ENCODE measurements around the gene PICK1. TPM values are rescaled to one million over a fixed set of nuclear protein-coding genes. Genes with fewer than 3 reads are reported as not detected.
"Not testable (repeated sequence)": the region's sequence is repeated elsewhere in the genome, so short reads cannot be mapped to it uniquely, and the experiment has no call there.

Gene PICK1
- total RNA-seq, 1 experiment from 2014 or later: 25.4 TPM

- DNase-seq (ENCODE audit: low read depth): no peak
Observed at GRCh38 chr22:38073150-38074130, 16.2 kb downstream of the PICK1 start.

- no peak for DNase-seq (ENCODE audit: low read depth)
Observed at GRCh38 chr22:38074181-38075104, 17.2 kb downstream of the PICK1 start.

DNA sequence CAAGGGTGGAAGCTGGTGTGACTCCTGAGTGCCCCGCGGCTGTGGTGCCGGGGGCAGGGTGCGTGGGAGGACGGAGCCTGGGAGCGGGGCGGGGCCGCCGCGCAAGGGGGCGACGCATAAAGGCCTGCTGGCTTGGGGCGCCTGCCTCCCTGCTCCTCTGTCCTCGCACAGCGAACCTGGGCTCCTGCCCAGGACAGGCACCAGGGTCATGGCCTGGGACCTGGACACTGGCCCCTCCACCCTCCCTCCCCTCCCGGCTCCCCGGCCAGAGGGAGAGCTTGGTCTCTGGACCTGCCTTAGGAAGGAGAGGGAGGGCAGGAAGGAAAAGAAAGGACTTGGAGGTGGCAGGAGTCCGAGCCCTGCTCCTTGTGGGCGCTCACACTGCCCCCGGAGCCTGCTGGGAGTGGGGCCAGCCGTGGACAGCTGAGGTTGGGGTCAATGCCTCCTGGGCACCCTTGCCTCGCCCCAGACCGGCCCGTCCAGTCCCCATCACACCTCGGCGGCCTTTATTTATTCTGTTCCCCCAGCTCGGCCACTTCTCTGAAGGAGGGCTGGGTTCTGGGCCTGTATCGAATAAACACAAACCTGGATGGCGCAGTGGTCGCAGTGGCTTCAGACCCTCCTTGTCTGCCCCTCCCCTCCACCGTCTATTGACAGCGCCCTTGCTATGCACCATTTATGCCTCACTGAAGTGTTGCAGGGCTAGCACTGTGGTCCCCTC, 18.1 kb downstream of the PICK1 start:
- DNase-seq (ENCODE audit: low read depth): no peak

GRCh38 chr22:38075961-38076360, 18.8 kb downstream of the PICK1 start:
- DNase-seq (ENCODE audit: low read depth): no peak

DNA sequence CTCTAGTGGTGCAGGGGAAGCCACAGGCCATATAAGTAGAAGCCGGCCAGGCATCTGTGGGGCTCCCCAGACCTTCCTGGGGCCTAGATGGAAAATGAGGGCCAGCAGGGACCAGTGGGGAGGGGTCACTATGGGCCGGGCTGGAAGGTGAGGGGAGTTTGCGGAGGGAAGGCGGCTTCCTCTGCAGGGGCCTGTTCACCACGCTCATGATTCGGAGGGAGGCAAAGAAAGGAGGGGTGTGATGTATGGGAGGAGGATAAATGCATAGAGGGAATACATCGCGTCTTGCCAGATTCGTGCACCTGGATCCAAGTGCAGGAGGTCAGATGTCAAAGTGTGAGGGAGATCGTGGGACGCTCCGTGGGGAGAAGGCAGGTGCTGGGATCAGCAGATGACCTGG, 19.9 kb downstream of the PICK1 start:
- no peak for DNase-seq (ENCODE audit: low read depth)

GRCh38 chr22:38077595-38077994, 20.4 kb downstream of the PICK1 start:
- DNase-seq (ENCODE audit: low read depth): no peak

DNA sequence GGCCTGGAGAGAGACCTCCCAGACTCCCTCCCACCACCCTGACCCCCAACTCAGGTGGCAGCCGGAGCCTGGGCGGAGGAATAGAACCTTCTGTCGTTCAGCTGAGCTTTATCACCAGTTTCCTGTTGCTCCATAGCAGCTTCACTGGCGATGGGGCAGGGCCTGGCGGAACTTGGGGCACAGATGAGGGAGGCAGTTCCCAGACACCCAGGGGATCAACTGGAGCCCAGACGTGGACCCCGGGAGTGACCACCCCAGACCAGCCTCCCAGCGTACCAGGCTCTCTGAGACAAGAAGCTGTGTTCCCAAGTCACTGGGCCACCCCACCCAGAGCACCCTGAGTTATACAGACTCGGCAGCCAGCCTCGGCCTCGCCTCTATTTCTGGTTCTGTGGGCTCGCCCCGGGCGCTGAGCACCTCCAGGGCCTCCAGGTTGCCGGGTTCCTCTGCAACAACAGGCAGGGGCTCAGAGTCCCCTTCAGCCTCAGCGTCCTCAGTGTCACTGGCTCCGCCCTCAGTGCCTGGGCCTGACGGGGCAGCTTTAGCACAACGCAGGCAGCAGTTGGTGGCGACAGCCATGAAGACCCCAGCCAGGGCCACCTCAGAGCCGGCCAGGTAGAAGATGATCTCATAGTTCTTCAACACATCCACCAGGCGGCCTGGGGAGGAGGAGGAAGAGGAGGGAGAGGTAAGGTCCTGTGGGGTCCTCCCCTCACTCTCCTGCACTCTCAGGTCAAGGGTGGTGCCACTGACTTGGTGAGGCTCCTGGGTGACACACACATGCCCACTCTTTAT, 21.0 kb downstream of the PICK1 start:
- DNase-seq (ENCODE audit: low read depth): no peak

DNA sequence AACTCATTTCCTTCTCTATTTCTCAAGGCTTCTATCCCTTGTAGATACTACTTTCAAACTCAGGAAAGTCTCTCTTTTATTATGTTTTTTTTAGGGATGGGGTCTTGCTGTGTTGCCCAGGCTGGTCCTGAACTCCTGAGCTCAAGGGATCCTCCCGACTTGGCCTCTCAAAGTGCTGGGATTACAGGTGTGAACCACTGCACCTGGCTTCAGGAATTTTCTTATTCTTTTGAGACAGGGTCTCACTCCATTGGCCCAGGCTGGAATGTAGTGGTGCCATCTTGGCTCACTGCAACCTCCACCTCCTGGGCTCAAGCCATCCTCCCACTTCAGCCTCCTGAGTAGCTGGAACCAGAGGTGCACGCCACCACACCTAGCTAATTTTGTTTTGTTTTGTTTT, 22.0 kb downstream of the PICK1 start:
- DNase-seq (ENCODE audit: low read depth): not testable (repeated sequence)

DNA sequence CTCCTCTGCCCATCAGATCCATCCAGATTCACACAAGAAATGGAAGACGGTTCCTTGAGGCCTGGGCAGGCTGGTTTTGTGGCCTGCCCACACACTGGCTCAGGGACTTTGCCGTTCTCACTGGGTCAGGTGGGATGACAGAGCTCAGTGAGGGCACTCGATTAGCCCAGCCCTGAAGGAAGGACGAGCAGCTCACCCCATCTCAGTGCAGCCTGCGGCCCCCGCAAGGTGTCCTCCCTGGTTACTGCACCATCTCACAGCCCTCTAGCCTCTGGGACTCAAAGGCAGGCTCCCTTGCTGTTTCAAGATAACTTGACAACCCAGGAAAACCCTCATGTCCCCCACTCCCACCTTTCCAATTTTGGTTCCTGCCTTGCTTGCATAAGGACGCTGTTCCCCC, 22.6 kb downstream of the PICK1 start:
- DNase-seq (ENCODE audit: low read depth): no peak

GRCh38 chr22:38080474-38080849, 23.3 kb downstream of the PICK1 start:
- DNase-seq (ENCODE audit: low read depth): no peak

DNA sequence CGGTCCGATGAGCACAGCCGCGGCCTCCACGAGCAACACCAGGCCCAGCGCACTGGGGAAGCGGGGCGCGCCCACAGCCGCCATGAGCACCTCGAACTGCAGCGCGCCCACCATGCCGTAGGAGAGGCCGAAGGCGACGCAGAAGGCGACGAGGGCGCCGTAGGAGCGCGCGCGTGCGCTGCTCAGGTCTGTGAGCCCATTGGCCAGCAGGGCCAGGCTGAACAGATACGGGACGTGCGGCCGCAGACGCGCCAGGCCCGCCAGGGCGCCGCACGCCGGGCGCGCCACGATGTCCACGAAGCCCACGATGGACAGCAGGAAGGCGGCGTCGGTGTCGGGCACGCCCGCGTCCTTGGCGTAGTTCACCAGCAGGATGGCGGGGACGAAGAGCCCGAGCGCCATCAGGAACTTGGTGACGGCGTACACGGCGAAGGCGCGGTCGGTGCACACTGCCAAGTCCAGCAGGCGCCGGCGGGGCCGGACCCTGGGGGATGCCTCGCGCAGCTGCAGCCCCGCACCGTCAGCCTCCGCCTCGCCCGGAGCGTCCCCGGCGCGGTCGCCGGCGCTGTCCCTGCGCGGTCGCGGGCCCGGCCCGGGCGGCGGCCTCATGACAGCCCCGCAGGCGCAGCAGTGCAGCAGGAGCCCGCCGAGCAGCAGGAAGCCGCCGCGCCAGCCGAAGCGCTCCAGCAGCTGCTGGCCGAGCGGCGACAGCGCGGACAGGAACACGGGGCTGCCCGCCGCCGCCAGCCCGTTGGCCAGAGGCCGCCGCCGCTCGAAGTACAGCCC, 23.8 kb downstream of the PICK1 start:
- no peak for DNase-seq (ENCODE audit: low read depth)

- no peak for DNase-seq (ENCODE audit: low read depth)
Observed at GRCh38 chr22:38081636-38081940, 24.4 kb downstream of the PICK1 start.

DNA sequence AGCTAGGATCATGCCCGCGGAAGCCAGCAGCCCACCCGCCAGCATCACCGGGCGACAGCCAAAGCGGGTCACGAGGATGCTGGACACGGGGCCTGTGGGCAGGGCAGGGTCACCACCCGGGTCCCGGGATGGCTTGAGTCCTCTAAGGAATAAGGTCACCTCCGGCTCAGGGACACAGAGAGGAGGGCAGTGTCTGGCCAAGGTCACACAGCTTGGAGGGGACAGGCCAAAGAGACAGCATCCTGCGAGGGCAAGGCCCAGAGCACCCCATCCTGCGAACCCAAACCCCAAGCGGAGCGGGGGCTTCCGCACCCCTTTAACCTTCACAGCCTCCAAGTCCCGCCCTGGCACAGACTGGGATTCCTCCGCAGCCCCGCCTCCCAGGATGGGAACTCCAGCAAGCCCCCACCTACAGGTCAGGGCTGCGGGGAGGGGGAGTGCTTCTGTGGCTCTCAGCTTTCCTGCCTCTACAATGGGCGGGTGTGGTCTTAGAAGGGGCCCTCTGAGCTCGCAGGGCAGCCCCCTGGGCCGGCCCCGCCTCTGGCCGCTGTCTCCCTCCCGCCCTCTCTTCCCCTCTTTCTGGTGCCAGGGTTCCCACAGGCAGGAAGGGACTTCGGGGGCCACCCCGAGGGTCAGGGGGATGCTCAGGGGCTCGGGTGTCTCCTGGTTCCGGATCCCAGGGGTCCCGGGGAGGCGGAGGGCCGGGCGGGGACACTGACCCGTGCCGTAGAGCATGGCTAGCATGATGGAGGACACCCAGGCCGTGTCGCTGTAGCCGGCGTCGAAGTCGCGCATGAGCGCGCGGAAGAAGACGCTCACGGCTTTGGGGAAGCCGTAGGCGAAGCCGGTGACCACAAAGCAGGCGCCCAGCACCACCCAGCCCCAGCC, 25.0 kb downstream of the PICK1 start:
- no peak for DNase-seq (ENCODE audit: low read depth)

GRCh38 chr22:38082986-38083710, 25.9 kb downstream of the PICK1 start:
- DNase-seq (ENCODE audit: low read depth): no peak

DNA sequence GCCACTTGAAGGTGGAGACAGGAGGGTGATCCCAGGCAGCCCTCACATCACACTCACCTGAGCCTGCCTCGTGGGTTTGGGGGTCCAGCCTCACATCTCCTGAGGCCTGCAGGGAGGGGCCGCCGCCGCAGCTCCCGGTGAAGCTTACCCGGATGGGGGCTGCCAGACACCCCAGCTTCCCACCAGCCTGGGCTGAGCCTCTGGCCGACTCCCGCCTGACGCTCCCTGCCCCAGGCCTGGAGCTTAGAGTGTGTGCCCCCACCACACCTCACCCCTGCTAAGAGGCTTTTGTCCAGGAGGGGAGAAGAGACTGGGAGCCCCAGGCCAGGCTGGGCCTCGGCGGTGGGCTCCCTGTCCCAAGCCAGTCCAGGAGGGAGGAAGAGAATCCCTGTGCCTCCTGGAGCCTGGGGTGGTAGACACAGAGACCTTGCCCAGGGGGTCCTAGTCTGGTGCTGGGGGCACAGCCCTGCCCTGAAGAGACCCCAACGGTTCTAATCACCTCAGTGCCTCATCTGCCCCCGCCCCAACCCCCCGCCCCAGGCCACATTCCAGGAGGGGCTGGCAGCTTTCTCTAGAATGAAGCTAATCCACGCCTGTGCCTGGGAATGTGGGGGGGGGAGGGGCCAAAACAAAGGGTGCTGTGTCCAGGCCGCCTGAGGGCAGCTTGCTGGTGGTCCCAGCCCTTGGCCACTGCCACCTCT, 26.9 kb downstream of the PICK1 start, which contains the start of gene SLC16A8:
Gene SLC16A8 (minus strand): TSS at position 254 of the 701 bp plus-strand sequence. CDS start 1,311 bp downstream, outside the sequence.
- DNase-seq (ENCODE audit: low read depth): no peak

GRCh38 chr22:38085056-38085455, 27.9 kb downstream of the PICK1 start:
- DNase-seq (ENCODE audit: low read depth): no peak

- no peak for DNase-seq (ENCODE audit: low read depth)
Observed at GRCh38 chr22:38085501-38085900, 28.3 kb downstream of the PICK1 start.

Measured in HT1080 (cell line).